HG02623 (cell line): Measurements from ENCODE around the gene ADORA2B.
A peak's percentile ranks its signal among the peaks of the same experiment; 100 is the strongest.
"Not testable (repeated sequence)": the region's sequence is repeated elsewhere in the genome, so short reads cannot be mapped to it uniquely, and the experiment has no call there.

Source experiments
- ATAC-seq: cut with Tn5 transposase; IDR thresholded peaks from one replicate; pipeline ENCODE4 v1.9.1; 2021; ENCODE audit warnings: moderate library complexity; ENCODE audit not compliant: unreplicated experiment

Gene ADORA2B

DNA sequence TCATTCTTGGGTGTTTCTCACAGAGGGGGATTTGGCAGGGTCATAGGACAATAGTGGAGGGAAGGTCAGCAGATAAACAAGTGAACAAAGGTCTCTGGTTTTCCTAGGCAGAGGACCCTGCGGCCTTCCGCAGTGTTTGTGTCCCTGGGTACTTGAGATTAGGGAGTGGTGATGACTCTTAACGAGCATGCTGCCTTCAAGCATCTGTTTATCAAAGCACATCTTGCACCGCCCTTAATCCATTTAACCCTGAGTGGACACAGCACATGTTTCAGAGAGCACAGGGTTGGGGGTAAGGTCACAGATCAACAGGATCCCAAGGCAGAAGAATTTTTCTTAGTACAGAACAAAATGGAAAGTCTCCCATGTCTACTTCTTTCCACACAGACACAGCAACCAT is 34.1 kb downstream of the ADORA2B start:
- ATAC-seq = not testable (repeated sequence)

DNA sequence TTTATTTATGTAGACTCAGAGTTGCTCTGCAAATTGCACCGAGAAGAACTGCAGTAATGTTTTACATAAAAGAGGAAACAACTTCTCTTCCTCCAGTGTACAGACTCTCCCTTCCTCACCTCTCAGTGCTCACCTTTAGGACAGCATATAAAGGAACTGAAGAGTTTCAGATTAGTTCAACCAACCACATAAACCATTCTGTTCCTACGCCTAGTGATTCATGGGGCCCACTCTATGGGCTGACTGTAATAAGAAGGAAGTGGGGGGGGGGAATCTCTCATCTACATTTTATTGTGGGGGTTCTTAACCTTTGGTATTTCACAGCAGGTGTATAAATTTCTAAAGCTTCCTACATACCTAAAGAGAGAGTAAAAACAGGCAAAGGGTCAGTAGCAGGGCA is 36.3 kb downstream of the ADORA2B start:
- peak; percentile 78 for ATAC-seq

DNA sequence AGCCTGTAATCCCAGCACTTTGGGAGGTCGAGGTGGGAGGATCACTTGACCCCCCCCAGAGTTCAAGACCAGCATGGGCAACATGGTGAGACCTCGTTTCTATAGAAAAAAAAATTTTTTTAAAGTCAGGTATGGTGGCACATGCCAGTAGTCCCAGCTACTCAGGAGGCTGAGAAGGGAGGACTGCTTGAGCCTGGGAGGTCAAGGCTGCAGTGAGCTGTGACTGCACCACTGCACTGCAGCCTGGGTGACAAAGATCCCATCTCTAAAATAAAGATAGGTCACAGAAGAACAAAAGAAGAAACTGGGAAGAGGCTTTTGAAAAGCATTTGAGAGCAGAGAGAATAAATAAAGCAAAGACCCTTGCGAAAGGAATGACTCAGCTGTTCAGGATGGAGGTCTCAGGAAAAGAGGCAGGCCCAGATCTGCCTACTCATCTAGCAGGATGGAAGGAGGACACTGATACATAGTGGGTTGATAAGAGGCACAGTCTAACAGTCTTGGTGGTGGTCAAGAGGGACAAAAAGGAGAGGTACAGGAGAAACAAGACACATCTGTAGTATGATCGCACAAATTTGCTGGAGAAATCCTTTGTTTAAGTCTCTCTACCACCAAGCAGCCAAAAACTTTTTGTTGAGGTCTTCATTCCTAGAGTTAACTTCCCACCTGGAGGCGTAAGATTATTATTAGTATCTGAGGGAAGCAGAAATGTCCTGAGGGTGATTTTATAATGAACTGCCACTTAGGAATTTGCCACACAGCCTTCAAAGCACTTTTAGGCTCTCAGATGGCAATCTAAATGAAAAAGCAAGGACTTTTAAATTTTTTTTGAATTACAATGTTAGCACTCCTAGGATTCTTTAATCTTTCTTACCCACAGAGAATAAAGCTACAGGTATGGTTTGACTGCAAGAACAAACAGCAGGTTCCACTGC is 37.0 kb downstream of the ADORA2B start:
- no peak for ATAC-seq

DNA sequence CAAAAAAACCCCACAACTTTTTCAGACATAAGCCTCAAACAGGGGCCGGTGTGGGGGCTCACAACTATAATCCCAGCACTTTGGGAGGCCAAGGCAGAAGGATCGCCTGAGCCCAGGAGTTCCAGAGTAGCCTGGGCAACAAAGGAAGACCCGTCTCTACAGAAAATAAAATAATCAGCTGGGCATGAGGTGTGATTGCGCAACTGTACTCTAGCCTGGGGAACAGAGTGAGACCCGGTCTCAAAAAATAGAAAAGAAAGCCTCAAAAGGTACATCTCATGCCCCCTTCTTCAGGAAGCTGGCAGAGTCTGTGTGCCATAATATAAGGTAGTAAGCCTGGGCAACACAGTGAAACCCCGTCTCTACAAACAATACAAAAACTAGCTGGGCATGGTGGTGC is 51.4 kb downstream of the ADORA2B start:
- no peak for ATAC-seq

DNA sequence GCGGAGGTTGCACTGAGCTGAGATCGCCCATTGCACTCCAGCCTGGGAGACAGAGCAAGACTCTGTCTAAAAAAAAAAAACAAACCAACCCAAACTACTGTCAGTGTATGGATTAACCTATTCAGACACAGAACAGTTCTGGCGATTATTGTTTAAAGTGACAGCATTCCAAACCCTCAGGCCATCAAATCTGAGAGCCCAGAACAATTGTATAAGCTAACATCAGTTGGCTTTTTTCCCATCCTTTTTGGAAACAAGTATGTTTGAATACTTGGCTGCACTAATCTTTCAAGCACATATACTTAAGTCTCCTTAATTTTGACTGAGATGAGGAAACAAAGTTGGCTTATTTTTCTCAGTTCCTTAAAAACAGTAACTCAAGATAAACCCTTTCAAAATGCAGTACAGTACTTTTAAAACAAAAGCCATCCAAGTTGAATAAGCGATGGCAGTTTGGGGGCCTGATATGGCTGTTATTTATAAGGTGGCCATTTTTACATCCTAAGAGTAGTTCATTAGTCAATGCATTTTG is 53.2 kb downstream of the ADORA2B start:
- no peak for ATAC-seq

DNA sequence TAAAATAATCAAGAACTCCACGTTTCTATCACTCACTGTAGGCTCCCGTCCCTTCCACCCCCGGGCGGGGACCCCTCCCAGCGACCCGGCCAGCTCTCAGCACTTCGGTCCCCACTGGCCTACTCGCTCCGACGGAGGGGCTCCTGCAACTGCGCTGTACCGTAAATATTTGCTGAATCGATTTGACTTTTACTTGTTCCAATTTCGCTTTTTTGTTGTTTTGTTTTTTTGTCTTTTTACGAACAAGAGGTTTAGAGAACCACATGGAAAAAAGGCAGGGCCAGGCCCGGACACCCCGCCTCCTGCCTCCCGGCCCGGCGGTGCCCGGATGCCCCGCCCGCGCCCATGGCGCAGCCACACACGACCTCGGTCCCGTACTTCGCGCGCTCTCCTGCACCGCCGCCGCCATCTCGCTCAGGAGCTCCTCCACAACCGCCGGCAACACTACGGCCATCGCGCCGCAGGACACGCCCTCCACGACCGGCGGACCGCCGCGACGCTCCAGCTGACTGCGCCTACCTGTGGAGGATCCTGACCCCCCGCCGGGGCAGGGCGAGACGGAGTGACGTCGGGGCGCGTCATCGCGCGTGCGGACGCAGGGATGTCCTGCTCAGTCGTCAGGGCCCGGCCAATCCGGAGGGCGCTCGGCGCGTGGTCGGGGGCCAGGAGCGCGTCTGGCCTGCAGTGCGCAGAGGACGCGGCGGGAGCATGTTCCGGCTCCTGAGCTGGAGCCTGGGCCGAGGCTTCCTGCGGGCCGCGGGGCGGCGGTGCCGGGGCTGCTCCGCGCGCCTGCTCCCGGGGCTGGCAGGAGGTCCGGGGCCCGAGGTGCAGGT is 54.4 kb downstream of the ADORA2B start, which contains the start of the genes TTC19 and ZSWIM7:
Gene TTC19, plus strand, starts transcription at position 684 of the 833 bp plus-strand sequence. Its CDS starts 25 bp downstream, at position 709.
Gene ZSWIM7, minus strand, starts transcription at position 564 of the 833 bp plus-strand sequence. Its CDS starts 110 bp downstream, at position 454.
- ATAC-seq = peak; percentile 89

DNA sequence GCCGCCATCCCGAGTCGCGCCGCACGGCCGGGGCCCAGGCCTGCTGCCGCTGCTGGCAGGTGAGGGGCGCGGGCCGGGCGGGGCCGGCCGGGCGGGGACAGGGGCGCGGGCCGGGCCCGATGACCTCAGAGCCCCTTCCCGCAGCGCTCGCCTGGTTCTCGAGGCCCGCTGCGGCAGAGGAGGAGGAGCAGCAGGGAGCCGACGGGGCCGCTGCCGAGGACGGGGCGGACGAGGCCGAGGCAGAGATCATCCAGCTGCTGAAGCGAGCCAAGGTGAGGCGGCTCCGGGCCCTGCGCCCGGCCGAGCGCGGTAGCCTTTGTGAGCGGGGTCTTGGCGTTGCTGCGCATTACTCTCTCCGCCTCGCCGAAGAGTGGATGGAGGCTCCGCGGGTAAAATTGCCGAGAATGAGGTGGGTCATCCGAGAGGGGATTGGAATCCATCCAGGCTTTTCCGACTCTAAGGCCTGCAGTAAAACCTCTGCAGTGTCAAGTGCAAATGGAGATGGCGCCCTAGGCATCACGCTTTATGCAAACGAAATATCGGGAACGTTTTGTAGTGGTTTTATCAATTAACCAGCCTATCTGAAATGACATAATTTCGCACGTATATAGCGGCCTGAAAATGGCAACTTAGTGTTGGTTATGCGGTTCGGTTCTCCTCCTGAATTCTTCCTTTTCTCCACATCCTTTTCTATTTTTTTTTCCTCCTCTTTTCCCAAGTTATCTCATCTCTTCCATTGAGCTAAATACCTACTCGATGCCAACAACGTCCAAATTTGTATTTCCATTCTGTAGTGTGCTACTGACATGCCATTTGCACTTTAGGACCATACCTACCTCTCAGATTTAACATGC is 55.3 kb downstream of the ADORA2B start:
- ATAC-seq = peak; percentile 24

DNA sequence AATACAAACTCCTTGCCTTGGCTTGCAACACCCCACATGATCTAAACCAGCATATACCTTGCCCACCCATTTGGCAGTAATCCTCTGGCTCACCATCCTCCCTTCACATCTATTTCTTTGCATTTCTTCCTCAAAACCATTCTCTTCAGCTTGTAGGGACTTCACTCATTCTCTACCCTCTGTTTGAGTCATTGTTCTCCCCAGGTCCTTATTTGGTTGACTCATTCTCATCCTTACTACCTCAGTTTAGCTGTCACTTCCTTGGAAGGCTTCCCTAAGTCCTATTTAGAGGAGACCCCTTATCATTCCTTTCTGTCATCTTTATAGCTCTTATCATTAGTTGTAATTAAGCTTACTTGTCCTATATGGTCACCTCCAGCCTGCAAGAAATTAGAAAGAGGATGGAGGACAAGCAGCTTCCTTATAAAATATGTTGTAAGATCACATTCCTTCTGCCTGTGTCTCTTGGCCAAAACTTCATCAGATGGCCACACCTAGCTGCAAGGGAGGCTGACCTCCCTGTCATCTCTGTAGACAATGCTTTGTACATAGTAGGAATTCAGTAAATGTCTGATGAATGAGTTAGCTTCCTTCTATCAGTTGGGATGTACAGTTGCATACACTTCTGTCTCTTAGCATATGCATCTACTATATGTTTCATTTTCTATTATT is 56.4 kb downstream of the ADORA2B start:
- ATAC-seq = no peak

DNA sequence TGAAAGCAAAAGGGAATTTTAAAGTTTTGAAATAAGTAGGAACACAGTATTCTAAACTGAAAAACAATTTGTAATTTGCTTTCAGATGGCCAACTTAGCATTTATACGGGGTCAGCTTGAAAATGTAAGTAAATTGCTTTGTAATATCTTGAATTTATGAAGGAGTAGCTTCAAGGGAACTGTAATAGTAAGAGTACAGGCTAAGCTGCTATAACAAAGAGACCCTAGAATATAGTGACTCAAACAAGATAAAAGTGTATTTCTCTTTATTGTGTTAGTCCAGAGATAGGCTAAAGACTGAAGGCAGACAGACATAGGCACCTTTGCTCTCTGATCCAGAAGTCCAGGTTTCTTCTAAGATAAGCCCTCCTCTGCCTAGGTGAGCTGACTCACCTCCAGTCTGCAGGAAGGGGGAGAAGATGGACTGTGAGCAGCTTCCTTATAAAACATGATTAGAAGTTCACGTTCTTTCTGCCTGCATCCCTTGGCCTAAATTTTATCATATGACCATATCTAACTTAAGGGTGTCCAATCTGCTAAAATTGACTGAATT is 57.9 kb downstream of the ADORA2B start:
- no peak for ATAC-seq

DNA sequence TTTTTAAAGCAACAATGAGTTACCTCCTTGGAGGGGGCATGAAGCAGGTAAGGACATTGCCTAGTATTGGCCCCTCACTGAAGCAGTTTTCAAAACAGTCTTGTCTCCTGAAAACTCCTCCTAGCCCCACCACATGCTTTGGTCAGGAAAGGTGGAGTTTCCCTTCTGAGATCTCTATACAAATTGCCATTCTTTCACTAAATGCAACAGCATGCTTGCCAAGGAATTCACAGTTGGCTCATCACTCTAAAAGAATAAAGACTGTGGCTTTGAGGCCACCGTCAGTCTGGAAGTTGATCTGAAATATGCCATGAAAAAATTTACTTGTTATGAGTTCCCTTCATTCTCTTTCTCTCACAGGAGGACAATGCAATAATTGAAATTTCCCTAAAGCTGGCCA is 58.9 kb downstream of the ADORA2B start:
- ATAC-seq = no peak

DNA sequence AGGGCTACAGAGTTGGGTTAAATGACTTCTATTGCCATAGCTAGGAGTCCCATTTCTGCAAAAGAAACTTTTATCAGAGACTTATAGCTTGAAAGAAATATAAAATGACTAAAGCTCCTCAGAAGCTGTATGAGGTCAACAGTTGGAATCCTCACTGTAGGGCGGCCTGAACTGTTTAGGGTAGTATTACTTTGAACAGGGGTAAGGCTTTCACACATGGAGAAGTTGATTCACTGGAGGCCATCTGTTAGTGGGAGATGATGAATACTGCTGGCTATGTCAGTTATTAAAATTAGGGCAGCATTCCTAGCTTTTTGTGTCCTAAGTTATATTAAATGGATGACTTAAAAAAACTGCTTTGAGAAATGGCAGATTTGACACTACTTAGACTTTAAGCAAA is 60.7 kb downstream of the ADORA2B start:
- no peak for ATAC-seq

DNA sequence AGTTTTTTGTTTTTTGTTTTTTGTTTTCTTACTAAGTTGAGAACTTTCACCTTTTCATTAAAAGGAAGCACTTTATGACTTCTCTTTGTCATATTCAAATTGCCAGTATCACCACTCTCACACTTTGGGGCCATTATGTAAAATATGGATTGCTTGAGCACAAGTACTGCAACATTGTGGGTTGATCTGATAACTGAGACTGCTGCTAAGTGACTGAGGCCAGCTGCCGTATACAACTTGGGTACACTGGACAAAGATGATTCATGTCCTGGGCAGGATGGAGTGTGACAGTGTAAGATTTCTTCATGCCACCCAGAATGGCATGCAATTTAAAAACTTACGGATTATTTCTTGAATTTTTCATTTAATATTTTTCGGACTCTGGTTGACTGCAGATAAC is 62.5 kb downstream of the ADORA2B start:
- no peak for ATAC-seq

DNA sequence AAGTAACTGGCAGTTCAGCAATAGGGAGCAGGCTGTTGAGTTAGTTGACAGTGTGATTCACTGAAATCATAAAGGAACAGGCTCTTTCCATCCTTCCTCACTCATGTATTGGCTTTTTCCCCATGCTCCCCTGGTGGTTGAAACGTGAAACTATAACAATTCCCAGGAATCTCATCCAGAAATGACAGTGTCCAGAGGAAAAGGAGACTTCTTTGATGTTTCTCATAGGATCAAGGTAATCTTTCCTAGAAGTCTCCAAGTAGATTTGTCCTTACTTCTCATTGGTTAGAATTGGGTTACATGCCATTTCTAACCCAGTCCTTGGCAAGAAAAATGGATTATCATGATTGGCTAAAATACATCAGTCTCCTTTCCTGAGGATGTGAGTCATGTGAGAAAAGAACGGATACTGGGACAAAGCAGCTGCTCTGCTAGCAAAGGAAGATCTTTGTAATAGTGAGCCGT is 69.0 kb downstream of the ADORA2B start:
- no peak for ATAC-seq

DNA sequence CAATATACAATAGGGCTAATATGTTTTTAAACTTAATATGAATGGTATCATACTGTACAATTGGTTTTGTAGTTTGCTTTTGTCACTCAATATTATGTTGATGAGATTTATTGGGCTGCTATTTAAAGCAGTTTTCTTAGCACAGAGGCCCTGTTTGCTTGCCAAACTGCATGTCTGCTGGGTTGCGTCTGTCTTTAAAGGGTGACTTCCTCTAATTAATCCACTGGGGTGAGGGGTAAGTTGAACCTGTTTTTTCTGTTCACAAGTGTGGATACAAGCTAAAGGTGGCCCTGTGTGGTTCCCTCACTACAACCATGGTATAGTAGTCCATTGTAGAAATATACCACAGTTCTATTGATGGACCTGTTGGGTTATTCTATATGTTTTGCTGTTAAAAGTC is 74.4 kb downstream of the ADORA2B start:
- ATAC-seq = no peak

DNA sequence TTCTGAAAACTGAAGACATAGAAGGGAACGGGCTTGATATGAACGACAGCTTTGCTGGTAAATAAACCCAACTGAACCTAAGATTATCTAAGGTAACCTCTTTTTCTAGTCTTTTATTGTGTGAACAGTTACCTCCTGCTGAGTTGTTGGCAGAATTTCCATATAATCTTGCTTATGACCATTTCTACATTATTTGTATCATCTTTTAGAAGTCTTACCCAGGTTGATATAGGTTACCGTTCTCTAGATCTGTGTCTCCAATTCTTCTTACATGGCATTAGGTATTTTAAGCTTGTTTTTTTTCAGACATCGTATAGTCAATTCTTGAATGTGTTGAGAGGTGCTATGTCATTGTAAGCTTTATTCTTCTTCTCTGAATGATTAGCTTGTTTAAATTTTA is 79.0 kb downstream of the ADORA2B start:
- no peak for ATAC-seq

DNA sequence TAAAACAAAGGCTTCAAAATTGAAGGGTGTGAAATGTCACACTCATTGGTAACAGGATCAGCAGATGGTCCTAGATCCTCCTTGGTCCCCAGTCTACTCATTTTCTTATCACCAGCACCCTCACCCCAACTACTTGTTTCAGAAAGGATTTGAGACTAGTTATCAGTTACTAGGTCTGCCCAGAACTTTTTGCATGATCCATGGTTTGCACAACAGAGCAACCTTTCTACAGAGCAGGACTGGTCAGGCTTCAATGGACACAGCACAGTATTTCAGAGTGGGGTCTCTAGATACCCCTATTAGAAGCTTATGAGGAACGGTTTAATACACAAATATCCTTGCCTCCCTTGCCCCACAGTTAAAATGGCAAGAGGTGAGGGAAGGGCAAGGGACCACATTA is 80.3 kb downstream of the ADORA2B start:
- ATAC-seq = no peak
